Fibroblast of lung (primary cell): ENCODE data around the gene SDK1.

Experiments
- CTCF ChIP-seq, 2 donors: IDR thresholded peaks in 1 of 2; conservative IDR thresholded peaks in 1 of 2; 1 replicate in 1 of 2; 2 replicates in 1 of 2; pipeline ENCODE4 v1.5.1; 2011 to 2012; ENCODE audit warnings: low read length in 2 of 2, control low read depth in 1 of 2, inconsistent platforms in 1 of 2, low read depth in 1 of 2, mild to moderate bottlenecking in 1 of 2
- EZH2 ChIP-seq: IDR thresholded peaks from 2 replicates; pipeline ENCODE4 v1.5.1; 2012; ENCODE audit warnings: low read length, control low read depth, mild to moderate bottlenecking; ENCODE audit errors: missing control alignments

- TF ChIP-seq EZH2 (no peak), CTCF (conservative IDR thresholded peaks at IDR 0.05 in 1 of 2, IDR thresholded peaks at IDR 0.05 in 1 of 2; ENCODE audit: low read depth in 1 of 2, low read length in 2 of 2) (no peak)
These were observed 31.3 kb downstream of the SDK1 start for GRCh38 chr7:3332308-3332707.
